Spleen (tissue), 7 donors: Measurements from ENCODE around the gene RNF222.
A peak's percentile ranks its signal among the peaks of the same experiment; 100 is the strongest.

Experiments used
- CTCF ChIP-seq, 11 experiments: fragments of 200-600 bp in 7 of 11; fragments of 450-650 bp in 4 of 11; sonication (generic) in 4 of 11; IDR thresholded peaks in 8 of 11; conservative IDR thresholded peaks in 3 of 11; 1 replicate in 7 of 11; 2 replicates in 4 of 11; pipeline versions ENCODE4 v1.4.0 to v1.8.0; 2016 to 2021; ENCODE audit warnings: antibody characterized with exemption in 11 of 11, inconsistent platforms in 4 of 11, mild to moderate bottlenecking in 1 of 11
- POLR2A ChIP-seq, 3 donors: fragments of 450-650 bp; IDR thresholded peaks; one replicate each; pipeline ENCODE4 v1.5.1; 2017; ENCODE audit warnings: antibody characterized with exemption in 3 of 3, mild to moderate bottlenecking in 1 of 3
- POLR2AphosphoS5 ChIP-seq, 3 donors: sonication (generic); formaldehyde crosslinking; IDR thresholded peaks; one replicate each; pipeline ENCODE4 v1.5.1; 2017; ENCODE audit warnings: antibody characterized with exemption in 3 of 3
- donor health status: DM: no; HTN: no; CAD: no; lungs with moderate emphysema.
- donor health status: DM: no; HTN: no; CAD: no.
- donor health status: DM: no; HTN: no; CAD: no.

GRCh38 chr17:8435245-8436168 is 37.9 kb upstream of the RNF222 start, which contains the start of gene NDEL1:
- TF ChIP-seq CTCF (IDR thresholded peaks at IDR 0.05 in 8 of 11, conservative IDR thresholded peaks at IDR 0.05 in 3 of 11) (peak in 4 of 11 experiments; percentile 6 to 38 (median 26)), POLR2AphosphoS5 (IDR thresholded peaks at IDR 0.05) (peak; percentile 100), POLR2A (IDR thresholded peaks at IDR 0.05) (peak; percentile 96 to 99 (median 96))
